ENCODE measurements around the gene SLFN12L. TPM values are rescaled to one million over a fixed set of nuclear protein-coding genes. Genes with fewer than 3 reads are reported as not detected.

SLFN12L gene
- total and polyA plus RNA-seq, 9 donors = 0.23 to 1.2 (median 0.79) TPM

GRCh38 chr17:35453171-35453570 is 84.3 kb downstream of the SLFN12L start:
- H3K36me3 ChIP-seq = no peaks in the 10 kb centered on the region
- WGBS, 3 donors = 36 to 54% (median 52%) methylated on average over 1 of the region's 1 CpG
- no peak for TF ChIP-seq EP300 (IDR thresholded peaks at IDR 0.05)
- TF ChIP-seq CTCF (IDR thresholded peaks at IDR 0.05) = no peak
- no peak for TF ChIP-seq POLR2A (IDR thresholded peaks at IDR 0.05)
- intact Hi-C loops (cut with DNase I) = no loop called here
- H3K27ac ChIP-seq = no peak overlapping the region
- no peaks in the 10 kb centered on the region for H3K9me3 ChIP-seq
- no peak for DNase-seq
- no peak overlapping the region for H3K4me3 ChIP-seq
- H3K4me1 ChIP-seq (ENCODE audit: insufficient read depth) = peaks cover 5% of the 10 kb centered on the region
- H3K27me3 ChIP-seq = no peaks in the 10 kb centered on the region

GRCh38 chr17:35449371-35449931 is 88.0 kb downstream of the SLFN12L start:
- no peak overlapping the region for H3K27ac ChIP-seq
- peaks cover 6% of the 10 kb centered on the region for H3K4me1 ChIP-seq (ENCODE audit: insufficient read depth)
- TF ChIP-seq POLR2A (IDR thresholded peaks at IDR 0.05) = no peak
- no peak for TF ChIP-seq CTCF (IDR thresholded peaks at IDR 0.05)
- no peak for TF ChIP-seq EP300 (IDR thresholded peaks at IDR 0.05)
- intact Hi-C loops (cut with DNase I) = no loop called here
- WGBS, 3 donors = 6 to 17% (median 9%) methylated on average over 36 of the region's 36 CpGs
- peak in 2 of 5 donors; percentile 26 to 35 for DNase-seq
- H3K9me3 ChIP-seq = no peaks in the 10 kb centered on the region
- H3K36me3 ChIP-seq = no peaks in the 10 kb centered on the region
- H3K4me3 ChIP-seq = peak overlapping the region; percentile 46
- H3K27me3 ChIP-seq = no peaks in the 10 kb centered on the region

GRCh38 chr17:35448899-35449227 is 88.6 kb downstream of the SLFN12L start:
- Histone ChIP-seq H3K9me3 (no peaks in the 10 kb centered on the region), H3K4me1 (ENCODE audit: insufficient read depth) (peaks cover 6% of the 10 kb centered on the region), H3K27ac (no peak overlapping the region), H3K27me3 (no peaks in the 10 kb centered on the region), H3K4me3 (peak overlapping the region; percentile 46), H3K36me3 (no peaks in the 10 kb centered on the region)
- intact Hi-C loops (cut with DNase I) = no loop called here
- no peak for DNase-seq
- TF ChIP-seq CTCF (IDR thresholded peaks at IDR 0.05) (no peak), POLR2A (IDR thresholded peaks at IDR 0.05) (no peak), EP300 (IDR thresholded peaks at IDR 0.05) (no peak)
- 9 to 19% (median 13%) methylated on average over 12 to 16 of the region's 16 CpGs for WGBS, 3 donors

GRCh38 chr17:35448214-35448898 is 89.1 kb downstream of the SLFN12L start, which contains the start of gene SLFN13:
TSS of gene SLFN13 (minus strand) at chr17:35448766. CDS start at chr17:35445680, 3,086 bp downstream.
- 1% methylated on average over 44 of the region's 44 CpGs for WGBS, 3 donors
- Histone ChIP-seq H3K4me3 (peak within 1 kb of the TSS; percentile 46), H3K36me3 (no peaks in the 10 kb centered on the region), H3K4me1 (ENCODE audit: insufficient read depth) (peaks cover 6% of the 10 kb centered on the region), H3K27ac (no peak within 1 kb of the TSS), H3K9me3 (no peaks in the 10 kb centered on the region), H3K27me3 (no peaks in the 10 kb centered on the region)
- intact Hi-C loops (cut with DNase I) = no loop called here
- no peak for TF ChIP-seq EP300 (IDR thresholded peaks at IDR 0.05)
- no peak for TF ChIP-seq POLR2A (IDR thresholded peaks at IDR 0.05)
- no peak for TF ChIP-seq CTCF (IDR thresholded peaks at IDR 0.05)
- DNase-seq = peak; percentile 39 to 72 (median 41)

Measured in ovary (tissue), 9 donors.